HFFc6 (cell line): Measurements from ENCODE around the gene PCLO. TPM values are rescaled to one million over a fixed set of nuclear protein-coding genes. Genes with fewer than 3 reads are reported as not detected.

Experiments
- DNase-seq: peaks from one replicate; pipeline ENCODE4 v3.0.0-alpha.2; 2018
- H3K27ac Mint-ChIP-seq: 2 replicates; pipeline ENCODE4 v1.8.0; 2020; ENCODE audit warnings: mild to moderate bottlenecking, mixed read lengths
- H3K27me3 Mint-ChIP-seq: 2 replicates; pipeline ENCODE4 v1.8.0; 2021; ENCODE audit warnings: mild to moderate bottlenecking, moderate library complexity, mixed read lengths; ENCODE audit not compliant: insufficient read depth
- H3K36me3 Mint-ChIP-seq: 2 replicates; pipeline ENCODE4 v1.8.0; 2021; ENCODE audit warnings: low read depth, mixed read lengths
- H3K4me1 Mint-ChIP-seq: 2 replicates; pipeline ENCODE4 v1.8.0; 2020; ENCODE audit warnings: low read depth, mixed read lengths
- H3K4me3 Mint-ChIP-seq: 2 replicates; pipeline ENCODE4 v1.8.0; 2020; ENCODE audit warnings: mild to moderate bottlenecking, moderate library complexity, mixed read lengths
- H3K9me3 Mint-ChIP-seq: 2 replicates; pipeline ENCODE4 v1.8.0; 2020; ENCODE audit warnings: mild to moderate bottlenecking, mixed read lengths
- total RNA-seq, 6 experiments: library from RNA; stranded (reverse); fragmentation: NEBNext Ultra II Directional; extraction: Animal tissue kit (Norgen Biotek cat#: 25700); gene quantifications; 2 replicates in 1 of 6; 3 replicates in 5 of 6; pipeline ENCODE4 v1.2.3, GENCODE V29; 2021
- TF ChIP-seq, protein P1 (sequence below): fragments of 200-600 bp; sonication (generic); IDR thresholded peaks from 2 replicates; pipeline ENCODE4 v1.5.0; 2021; ENCODE audit warnings: antibody characterized with exemption, mild to moderate bottlenecking

The PCLO gene
- total RNA-seq, 6 experiments from 2014 or later: 0.64 to 2.3 (median 1.7) TPM

DNA sequence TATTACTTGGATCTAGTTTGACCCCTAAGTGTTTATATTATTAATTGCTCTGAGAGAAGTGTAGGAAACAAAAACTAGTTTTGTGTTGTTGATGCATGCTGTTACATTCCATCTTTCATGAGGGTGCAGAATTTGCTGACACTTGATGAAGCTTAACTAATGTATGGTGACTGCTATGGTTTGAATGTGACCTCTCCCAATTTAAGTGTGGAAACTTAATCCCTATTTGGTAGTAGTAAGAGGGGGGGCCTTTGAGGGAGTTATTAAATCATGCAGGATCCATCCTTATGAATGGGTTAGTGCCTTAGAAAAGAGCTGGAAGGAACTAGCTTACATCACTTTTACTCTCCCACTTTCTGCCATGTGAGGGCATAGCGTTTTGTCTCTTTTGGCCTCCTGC is 142.5 kb downstream of the PCLO start:
- Mint-ChIP-seq H3K4me1 (no peaks in the 10 kb centered on the region), H3K9me3 (peaks cover 21% of the 10 kb centered on the region), H3K27ac (no peak overlapping the region), H3K27me3 (no peaks in the 10 kb centered on the region), H3K36me3 (no peaks in the 10 kb centered on the region), H3K4me3 (no peak overlapping the region)
- DNase-seq: no peak
- TF ChIP-seq, protein P1, sequence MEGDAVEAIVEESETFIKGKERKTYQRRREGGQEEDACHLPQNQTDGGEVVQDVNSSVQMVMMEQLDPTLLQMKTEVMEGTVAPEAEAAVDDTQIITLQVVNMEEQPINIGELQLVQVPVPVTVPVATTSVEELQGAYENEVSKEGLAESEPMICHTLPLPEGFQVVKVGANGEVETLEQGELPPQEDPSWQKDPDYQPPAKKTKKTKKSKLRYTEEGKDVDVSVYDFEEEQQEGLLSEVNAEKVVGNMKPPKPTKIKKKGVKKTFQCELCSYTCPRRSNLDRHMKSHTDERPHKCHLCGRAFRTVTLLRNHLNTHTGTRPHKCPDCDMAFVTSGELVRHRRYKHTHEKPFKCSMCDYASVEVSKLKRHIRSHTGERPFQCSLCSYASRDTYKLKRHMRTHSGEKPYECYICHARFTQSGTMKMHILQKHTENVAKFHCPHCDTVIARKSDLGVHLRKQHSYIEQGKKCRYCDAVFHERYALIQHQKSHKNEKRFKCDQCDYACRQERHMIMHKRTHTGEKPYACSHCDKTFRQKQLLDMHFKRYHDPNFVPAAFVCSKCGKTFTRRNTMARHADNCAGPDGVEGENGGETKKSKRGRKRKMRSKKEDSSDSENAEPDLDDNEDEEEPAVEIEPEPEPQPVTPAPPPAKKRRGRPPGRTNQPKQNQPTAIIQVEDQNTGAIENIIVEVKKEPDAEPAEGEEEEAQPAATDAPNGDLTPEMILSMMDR: no peak

DNA sequence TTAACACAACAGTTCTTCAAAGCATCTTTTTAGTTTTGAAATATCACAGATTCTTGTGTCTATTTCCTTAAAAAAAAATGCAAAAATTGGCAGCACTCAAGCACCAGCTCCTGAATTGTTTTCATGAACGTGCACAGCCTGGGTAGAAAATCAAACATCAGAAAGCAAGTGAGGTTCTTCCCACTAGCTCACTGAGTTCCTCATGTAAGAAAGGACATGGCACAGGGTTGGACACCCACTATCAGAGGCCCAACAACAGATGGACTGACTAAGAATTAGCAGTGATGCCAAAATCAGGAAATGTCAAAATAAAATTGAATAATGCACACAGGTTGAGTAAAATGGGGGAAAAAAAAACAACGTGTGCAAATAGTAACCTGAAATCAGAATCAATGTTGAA is 146.8 kb downstream of the PCLO start:
- H3K4me3 Mint-ChIP-seq: no peak overlapping the region
- DNase-seq: no peak
- TF ChIP-seq, protein P1: no peak
- H3K27ac Mint-ChIP-seq: no peak overlapping the region
- no peaks in the 10 kb centered on the region for H3K36me3 Mint-ChIP-seq
- peaks cover 8% of the 10 kb centered on the region; the same call in 1 of the 2 replicates for H3K9me3 Mint-ChIP-seq
- no peaks in the 10 kb centered on the region for H3K4me1 Mint-ChIP-seq
- no peaks in the 10 kb centered on the region for H3K27me3 Mint-ChIP-seq

DNA sequence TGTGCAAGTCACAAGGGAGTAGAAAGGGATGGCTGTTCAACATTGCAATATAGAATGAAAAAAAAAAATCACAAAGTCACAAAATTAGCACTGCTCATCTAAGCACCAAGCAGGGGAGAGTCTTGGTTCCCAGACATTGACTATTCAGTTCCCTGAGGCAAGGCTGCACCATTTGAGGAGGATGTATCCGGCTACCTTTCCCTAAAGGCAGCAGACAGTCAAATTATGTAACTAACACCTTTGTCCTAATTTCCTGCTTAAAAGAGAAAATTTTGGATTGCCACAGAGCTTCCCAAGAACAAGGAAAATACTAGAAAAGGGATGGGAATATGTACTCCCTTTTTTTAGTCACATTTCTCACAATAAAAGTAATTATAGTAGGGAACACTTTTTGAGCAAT is 148.1 kb downstream of the PCLO start:
- Mint-ChIP-seq H3K9me3 (peaks cover 8% of the 10 kb centered on the region; the same call in 1 of the 2 replicates), H3K36me3 (no peaks in the 10 kb centered on the region), H3K27me3 (no peaks in the 10 kb centered on the region), H3K4me1 (no peaks in the 10 kb centered on the region), H3K27ac (no peak overlapping the region), H3K4me3 (no peak overlapping the region)
- TF ChIP-seq, protein P1: no peak
- DNase-seq: no peak

DNA sequence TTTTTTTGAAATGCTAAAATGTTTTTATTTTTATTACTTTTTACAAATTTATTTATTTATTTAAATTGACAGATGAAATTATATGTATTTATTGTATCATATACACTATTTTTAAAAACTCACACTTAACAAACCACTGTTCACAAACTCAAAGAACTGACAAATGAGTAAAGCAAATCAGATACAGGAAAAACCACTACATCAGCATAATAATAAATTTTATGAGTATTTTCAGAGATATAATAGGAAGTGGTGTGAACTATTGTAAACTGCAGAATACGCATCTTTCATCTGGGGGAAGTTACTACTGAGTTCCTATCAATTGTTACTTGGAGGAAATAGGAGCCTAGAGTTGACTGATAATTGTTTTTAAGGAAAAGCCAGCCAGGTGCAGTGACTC is 150.7 kb downstream of the PCLO start:
- DNase-seq: no peak
- Mint-ChIP-seq H3K4me1 (no peaks in the 10 kb centered on the region), H3K27ac (no peak overlapping the region), H3K36me3 (no peaks in the 10 kb centered on the region), H3K9me3 (peaks cover 8% of the 10 kb centered on the region; the same call in 1 of the 2 replicates), H3K4me3 (no peak overlapping the region), H3K27me3 (no peaks in the 10 kb centered on the region)
- TF ChIP-seq, protein P1: no peak

DNA sequence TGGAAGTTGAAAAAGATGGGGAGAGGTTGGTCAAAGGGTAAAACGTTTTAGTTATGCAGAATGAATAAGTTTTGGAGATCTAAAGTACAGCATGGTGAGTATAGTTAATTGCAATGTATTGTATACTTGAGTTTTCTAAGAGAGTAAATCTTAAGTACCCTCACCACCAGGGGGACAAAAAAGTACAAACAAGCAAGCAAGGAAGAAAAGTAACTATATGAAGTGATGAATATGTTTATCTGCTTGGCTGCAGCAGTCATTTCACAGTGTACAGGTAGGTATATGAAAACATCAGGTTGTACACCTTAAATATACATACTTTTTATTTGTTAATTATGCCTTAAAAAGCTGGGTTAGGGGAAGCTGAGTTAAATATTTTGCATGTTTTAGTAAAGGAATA is 157.3 kb downstream of the PCLO start:
- peaks cover 13% of the 10 kb centered on the region; the same call in 1 of the 2 replicates for H3K9me3 Mint-ChIP-seq
- TF ChIP-seq, protein P1: peak; percentile 41
- DNase-seq: no peak
- H3K27ac Mint-ChIP-seq: no peak overlapping the region
- no peaks in the 10 kb centered on the region for H3K27me3 Mint-ChIP-seq
- no peaks in the 10 kb centered on the region for H3K4me1 Mint-ChIP-seq
- H3K4me3 Mint-ChIP-seq: no peak overlapping the region
- H3K36me3 Mint-ChIP-seq: no peaks in the 10 kb centered on the region
